K562 (cell line): ENCODE measurements around the gene RTF2. TPM values are rescaled to one million over a fixed set of nuclear protein-coding genes. Genes with fewer than 3 reads are reported as not detected.

Source experiments
- ARID3B ChIP-seq: fragments of 250-450 bp; sonication (Bioruptor Pico); IDR thresholded peaks from 2 replicates; pipeline ENCODE4 v1.4.0; 2020; ENCODE audit warnings: borderline replicate concordance
- DPF2 ChIP-seq: fragments of 450-650 bp; IDR thresholded peaks from 2 replicates; pipeline ENCODE4 v1.6.1; 2016
- E4F1 ChIP-seq: fragments of 250-450 bp; sonication (Bioruptor Pico); IDR thresholded peaks from 2 replicates; pipeline ENCODE4 v1.5.0; 2021; ENCODE audit warnings: mild to moderate bottlenecking, borderline replicate concordance
- HDAC1 ChIP-seq, 2 experiments: fragments of 450-650 bp; IDR thresholded peaks; 2 replicates each; pipeline ENCODE4 v1.6.1; 2016 to 2017; ENCODE audit warnings: inconsistent platforms in 1 of 2, mild to moderate bottlenecking in 1 of 2, moderate library complexity in 1 of 2
- KAT2B ChIP-seq: IDR thresholded peaks from one replicate; pipeline ENCODE4 v1.6.1; 2012; ENCODE audit warnings: low read depth, mild to moderate bottlenecking, control low read depth, inconsistent platforms, low read length, moderate library complexity
- KLF6 ChIP-seq: fragments of 250-450 bp; sonication (Bioruptor Pico); IDR thresholded peaks from 2 replicates; pipeline ENCODE4 v1.4.0; 2020; ENCODE audit warnings: mild to moderate bottlenecking, moderate library complexity, borderline replicate concordance
- NEUROD1 ChIP-seq: fragments of 150-350 bp; IDR thresholded peaks from 2 replicates; pipeline ENCODE4 v1.6.1; 2014; ENCODE audit warnings: borderline replicate concordance, low read length, low read depth; ENCODE audit not compliant: partially characterized antibody
- POLR3G ChIP-seq: IDR thresholded peaks from 2 replicates; pipeline ENCODE4 v1.6.1; 2011; ENCODE audit not compliant: insufficient read length, insufficient replicate concordance; ENCODE audit errors: extremely low read depth
- RBM17 ChIP-seq: fragments of 200-400 bp; formaldehyde crosslinking; IDR thresholded peaks from 2 replicates; pipeline ENCODE4 v1.6.1; 2017; ENCODE audit warnings: low read depth, mild to moderate bottlenecking, low read length, borderline replicate concordance
- SMAD4 ChIP-seq: fragments of 250-450 bp; sonication (Bioruptor Pico); conservative IDR thresholded peaks from 2 replicates; pipeline ENCODE4 v1.8.0; 2021; ENCODE audit warnings: inconsistent platforms, mild to moderate bottlenecking, moderate library complexity
- SP2 ChIP-seq: IDR thresholded peaks from 2 replicates; pipeline ENCODE4 v1.6.1; 2011; ENCODE audit warnings: mild to moderate bottlenecking, low read depth, low read length, moderate library complexity; ENCODE audit not compliant: poor library complexity, severe bottlenecking; ENCODE audit errors: extremely low read depth
- SPI1 ChIP-seq: IDR thresholded peaks from 2 replicates; pipeline ENCODE4 v1.6.1; 2011; ENCODE audit warnings: low read depth, low read length, control low read depth, borderline replicate concordance
- SREBF2 ChIP-seq: sonication (generic); formaldehyde crosslinking; IDR thresholded peaks from 2 replicates; pipeline ENCODE4 v1.4.0; 2020; ENCODE audit warnings: mild to moderate bottlenecking, missing genetic modification reagents
- TCF15 ChIP-seq: fragments of 250-450 bp; sonication (Bioruptor Pico); IDR thresholded peaks from 2 replicates; pipeline ENCODE4 v1.8.0; 2022; ENCODE audit warnings: moderate library complexity, mild to moderate bottlenecking, inconsistent platforms
- ZKSCAN3 ChIP-seq: fragments of 250-450 bp; sonication (Bioruptor Pico); IDR thresholded peaks from 2 replicates; pipeline ENCODE4 v1.4.0; 2020
- ZKSCAN8 ChIP-seq: fragments of 200-800 bp; sonication (Bioruptor generic); IDR thresholded peaks from 2 replicates; pipeline ENCODE4 v1.6.1; 2016; ENCODE audit warnings: missing genetic modification characterization, missing compliant biosample characterization
- ZNF133 ChIP-seq: fragments of 250-450 bp; sonication (Bioruptor Pico); IDR thresholded peaks from 2 replicates; pipeline ENCODE4 v1.4.0; 2020; ENCODE audit warnings: mild to moderate bottlenecking
- ZNF263 ChIP-seq: sonication (generic); formaldehyde crosslinking; IDR thresholded peaks from 2 replicates; pipeline ENCODE4 v1.8.0; 2022; ENCODE audit warnings: mild to moderate bottlenecking, missing genetic modification reagents, borderline replicate concordance
- ZNF277 ChIP-seq: fragments of 250-450 bp; sonication (Bioruptor Pico); IDR thresholded peaks from 2 replicates; pipeline ENCODE4 v1.8.0; 2022; ENCODE audit warnings: inconsistent platforms, mild to moderate bottlenecking, moderate library complexity, borderline replicate concordance
- ZNF280B ChIP-seq: fragments of 250-450 bp; sonication (Bioruptor Pico); IDR thresholded peaks from 2 replicates; pipeline ENCODE4 v1.5.1; 2021; ENCODE audit warnings: mild to moderate bottlenecking
- polyA plus RNA-seq, 8 experiments: library from polyadenylated mRNA; depleted of rRNA in 4 of 8; stranded (reverse) in 5 of 8; unstranded in 3 of 8; fragments of >200 nt; fragmentation: Nextera tagmentation in 2 of 8; fragmentation: Illumina TruSeq in 1 of 8; extraction: Ambion mirVana in 2 of 8; extraction: Trizol in 1 of 8; gene quantifications; 2 replicates each; pipeline versions ENCODE4 v1.2.1 to v1.2.3, GENCODE V29; 2011 to 2014; ENCODE audit warnings: inconsistent platforms in 1 of 8, missing spikeins in 1 of 8
- total RNA-seq, 7 experiments: library from RNA; depleted of rRNA in 6 of 7; stranded (reverse); fragments of >200 nt in 6 of 7; fragmentation: Illumina TruSeq in 2 of 7; extraction: Trizol in 2 of 7; gene quantifications; 2 replicates each; pipeline versions ENCODE4 v1.2.1 to v1.2.3, GENCODE V29; 2011 to 2021; ENCODE audit warnings: low replicate concordance in 1 of 7

Gene RTF2
- total and polyA plus RNA-seq, 9 of the 15 experiments (the other 6 are each of a cell fraction or from before 2014, with no cell fraction given): 67.0 to 177 (median 84.9) TPM

GRCh38 chr20:56422076-56422823, 46.2 kb upstream of the RTF2 start (continued):
- TF ChIP-seq ARID3B (CRISPR knock-in tag): no peak
- TF ChIP-seq DPF2: peak; percentile 50; the same call in 1 of the 2 replicates
- TF ChIP-seq TCF15 (CRISPR knock-in tag): no peak
- TF ChIP-seq KAT2B: no peak
- no peak for TF ChIP-seq POLR3G
- no peak for TF ChIP-seq NEUROD1
- no peak for TF ChIP-seq RBM17
- 0 out of 2 replicates have a peak, but pooled peaks have one; percentile 9 for TF ChIP-seq SMAD4
- TF ChIP-seq ZNF133: no peak
- TF ChIP-seq SP2: no peak
- TF ChIP-seq SPI1: peak; percentile 43; the same call in 1 of the 2 replicates
- TF ChIP-seq ZNF280B (CRISPR knock-in tag): no peak
- TF ChIP-seq SREBF2: no peak
- 0 out of 2 replicates have a peak, but pooled peaks have one; percentile 26 for TF ChIP-seq ZKSCAN8 (CRISPR knock-in tag)
- no peak for TF ChIP-seq ZNF277 (CRISPR knock-in tag)
- no peak for TF ChIP-seq E4F1 (CRISPR knock-in tag)
- no peak for TF ChIP-seq ZKSCAN3 (CRISPR knock-in tag)
- no peak for TF ChIP-seq KLF6 (CRISPR knock-in tag)
- TF ChIP-seq HDAC1 (IDR thresholded peaks at IDR 0.05): no peak
- TF ChIP-seq ZNF263 (CRISPR knock-in tag): no peak
